ENCODE measurements around the gene RBM26.

Gene RBM26

DNA sequence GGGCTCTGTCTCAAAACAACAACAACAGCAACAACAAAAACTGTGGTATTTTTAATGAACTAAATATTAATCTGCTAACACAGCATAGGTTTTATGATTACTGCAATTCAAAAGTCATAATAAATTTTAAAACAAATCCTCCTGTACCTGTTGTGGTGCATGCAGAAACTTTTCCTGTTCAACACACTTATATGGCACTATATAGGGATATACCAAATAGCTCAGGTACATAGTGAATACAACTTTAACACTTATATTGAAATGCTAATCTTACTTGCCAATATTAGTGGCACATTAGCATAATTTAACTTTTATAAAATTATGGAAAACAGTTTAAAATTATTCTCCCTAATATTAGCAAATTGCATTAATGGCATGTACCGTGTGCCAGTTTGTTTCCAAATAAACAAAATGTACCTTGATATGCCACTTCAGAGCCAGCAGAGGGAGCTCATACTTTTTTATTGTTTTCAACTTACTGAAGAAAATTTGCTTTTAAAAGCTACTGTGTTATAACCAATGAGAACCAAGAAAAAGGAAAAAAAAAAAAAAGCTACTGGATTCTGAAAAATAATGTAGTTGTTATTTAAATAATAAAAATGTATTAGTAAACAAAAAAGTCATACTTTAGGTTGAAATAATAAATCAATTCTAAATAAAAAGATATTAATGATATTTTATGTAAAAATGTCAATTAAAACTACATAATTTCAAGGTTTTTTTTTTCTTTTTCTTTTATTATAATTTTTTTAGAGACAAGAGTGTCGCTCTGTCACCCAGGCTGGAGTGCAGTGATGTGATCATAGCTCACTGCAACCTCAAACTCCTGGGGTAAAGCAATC lies 18.0 kb upstream of the RBM26 start:
- peak; percentile 45 for DNase-seq

- DNase-seq = no peak
These were observed 17.3 kb upstream of the RBM26 start for GRCh38 chr13:79423340-79423739.

DNA sequence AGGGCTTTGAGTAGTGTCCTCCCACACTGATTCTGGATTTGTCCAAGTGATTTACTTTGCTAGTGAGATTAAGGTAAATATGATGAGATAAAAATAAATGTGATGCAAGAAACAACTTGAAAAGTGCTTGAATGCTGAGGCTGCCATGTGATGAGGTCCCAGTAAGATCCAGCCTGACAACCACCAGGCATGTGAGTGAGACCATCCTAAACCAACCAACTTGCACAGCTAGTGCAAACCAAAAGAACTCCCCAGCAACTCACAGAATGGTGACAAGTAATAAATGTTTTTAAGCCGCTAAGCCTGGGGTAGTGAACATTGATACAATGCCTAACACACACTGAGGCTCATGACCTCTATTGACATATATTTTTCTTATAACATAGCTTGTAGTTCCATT lies 13.3 kb upstream of the RBM26 start:
- no peak for DNase-seq

GRCh38 chr13:79417741-79418140 lies 11.7 kb upstream of the RBM26 start:
- DNase-seq = no peak

- no peak for DNase-seq
These were observed 7.5 kb upstream of the RBM26 start for GRCh38 chr13:79413521-79413920.

GRCh38 chr13:79409828-79410227 lies 3.8 kb upstream of the RBM26 start:
- no peak for DNase-seq

DNA sequence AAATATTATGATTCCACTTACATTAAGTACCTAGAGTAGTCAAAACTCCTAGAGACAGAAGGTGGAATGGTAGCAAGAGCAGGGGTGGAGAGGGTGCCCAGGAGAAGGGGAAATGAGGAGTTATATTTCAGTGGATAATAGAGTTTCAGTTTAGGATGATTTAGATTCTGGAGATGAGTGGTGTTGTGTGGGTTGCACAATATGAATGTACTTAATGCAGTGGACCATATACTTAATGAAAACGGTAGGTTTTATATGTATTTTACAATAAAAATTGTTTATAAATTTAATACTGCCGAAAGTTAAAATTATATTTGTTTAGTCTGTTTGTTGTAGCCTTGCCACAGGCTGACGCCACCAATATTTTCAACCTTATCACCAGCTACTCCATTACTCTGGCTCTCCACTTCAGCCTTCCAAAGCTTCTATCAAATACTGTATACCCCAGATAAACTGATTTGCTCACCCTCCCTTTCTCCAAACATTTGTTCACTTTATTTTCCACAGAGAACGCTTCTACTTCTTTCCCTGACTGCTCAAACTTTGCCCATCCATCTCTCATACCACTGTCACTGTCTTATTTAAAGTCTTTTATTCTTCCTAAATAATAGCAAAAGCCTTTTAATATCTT lies 1.4 kb upstream of the RBM26 start:
- DNase-seq = no peak

DNA sequence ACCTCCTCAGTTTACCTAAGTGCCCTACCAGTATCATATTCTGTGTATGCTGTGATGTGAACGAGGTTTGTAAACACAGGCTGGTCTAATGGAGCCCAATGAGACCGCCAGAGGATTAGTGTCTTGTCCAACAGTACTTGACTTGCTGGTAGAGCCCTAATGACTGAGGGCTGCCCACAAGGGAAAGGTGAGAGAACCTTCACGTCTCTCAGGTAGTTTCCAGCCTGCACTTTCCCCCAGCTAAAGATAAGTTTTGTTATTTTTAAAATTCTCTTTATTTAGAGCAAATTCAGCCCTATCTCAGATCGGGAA lies 498 bp upstream of the RBM26 start:
- peak; percentile 79 for DNase-seq

DNA sequence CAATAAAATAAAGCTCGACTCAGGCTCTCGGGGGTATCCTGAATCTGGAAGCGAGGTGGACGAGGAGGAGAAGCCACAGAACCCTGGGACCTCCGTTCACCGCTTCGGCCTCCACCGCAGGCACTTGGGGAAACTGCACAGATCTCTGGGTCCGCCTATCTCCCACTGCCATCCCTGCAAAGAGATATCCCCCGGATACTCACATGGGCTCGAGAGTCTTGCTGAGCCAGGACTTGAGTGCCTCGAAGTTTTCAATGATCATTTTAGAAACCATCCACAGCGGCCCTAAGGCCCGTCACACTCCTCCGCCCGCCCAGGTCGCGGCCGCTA lies 589 bp downstream of the RBM26 start:
- DNase-seq = no peak

GRCh38 chr13:79404985-79405384 lies 1.1 kb downstream of the RBM26 start:
- peak; percentile 57 for DNase-seq

- DNase-seq = peak; percentile 7
These were observed 1.7 kb downstream of the RBM26 start for GRCh38 chr13:79404361-79404760.

- no peak for DNase-seq
These were observed 2.9 kb downstream of the RBM26 start for GRCh38 chr13:79403113-79403512.

DNA sequence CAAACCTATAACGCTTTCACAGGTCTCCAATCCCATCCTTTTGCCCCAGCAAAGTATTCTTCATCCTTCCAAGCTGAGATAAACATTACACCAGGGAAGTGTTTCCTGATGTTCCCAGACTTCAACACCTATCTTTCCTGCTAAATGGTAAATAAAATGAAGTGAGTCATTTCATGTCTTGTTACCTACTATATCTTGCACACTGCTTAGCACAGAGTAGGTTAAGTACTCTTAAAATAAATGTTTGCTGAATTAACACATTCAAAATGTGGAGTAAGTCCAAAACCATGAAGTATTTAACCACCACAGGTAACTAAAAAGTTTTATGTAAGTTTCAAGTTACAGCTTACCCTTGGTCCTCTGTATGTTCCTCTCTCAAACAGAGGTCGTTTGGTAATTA lies 3.4 kb downstream of the RBM26 start:
- no peak for DNase-seq

GRCh38 chr13:79402074-79402635 lies 3.9 kb downstream of the RBM26 start:
- DNase-seq = no peak

DNA sequence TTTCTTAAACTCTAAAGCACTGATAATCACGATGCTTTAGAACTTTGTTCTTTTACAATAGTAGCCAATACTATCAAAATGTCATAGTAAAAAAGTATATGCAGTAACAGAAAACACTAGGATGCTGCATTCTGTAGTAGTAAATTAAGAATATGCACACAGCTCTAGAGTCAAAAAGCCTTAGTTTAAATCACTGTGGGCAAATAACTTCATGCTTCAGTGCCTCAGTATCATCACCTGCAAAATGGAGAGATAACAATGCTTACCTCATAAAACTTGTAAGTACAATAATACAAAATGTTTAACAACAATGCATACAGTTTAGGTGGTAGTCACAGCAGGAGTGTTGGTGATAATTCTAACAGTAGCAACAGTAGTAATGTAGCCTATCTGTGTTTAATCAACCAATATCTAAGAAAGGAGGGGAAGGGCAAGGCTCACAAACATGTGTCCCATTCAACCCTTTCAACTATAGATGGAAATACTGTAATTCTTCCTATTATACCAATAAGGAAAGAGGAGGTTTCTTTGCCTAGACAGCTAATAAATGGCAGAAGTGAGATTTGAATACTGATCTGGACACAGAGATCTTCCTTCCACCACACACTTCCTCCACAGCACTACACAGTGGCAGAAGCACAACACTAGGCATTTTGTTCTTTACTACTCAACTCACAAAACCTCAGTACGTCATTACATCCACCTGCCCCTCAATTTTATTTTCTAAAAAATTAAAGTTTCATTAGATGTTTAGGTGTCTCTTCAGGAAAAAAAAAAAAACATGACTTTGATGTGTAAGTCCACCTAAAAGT lies 4.6 kb downstream of the RBM26 start:
- DNase-seq = peak; percentile 29

DNA sequence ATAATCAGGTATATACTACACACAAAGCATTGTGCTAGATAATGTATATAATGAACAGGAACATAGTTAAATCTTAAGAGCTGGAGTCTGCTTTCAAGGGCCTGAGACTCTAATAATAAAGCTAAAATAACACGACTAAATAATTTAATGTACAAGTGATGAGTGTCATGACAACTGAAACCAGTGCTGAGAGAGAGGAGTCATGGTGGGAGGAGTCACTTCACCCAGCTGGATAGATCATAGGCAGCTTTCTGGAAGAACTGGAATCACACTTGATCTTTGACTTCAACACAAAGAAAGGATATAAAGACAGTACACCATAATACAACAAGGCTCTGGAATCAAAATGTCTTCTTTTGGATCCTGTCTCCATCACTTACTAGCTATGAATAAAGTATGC lies 7.1 kb downstream of the RBM26 start:
- DNase-seq = no peak

DNA sequence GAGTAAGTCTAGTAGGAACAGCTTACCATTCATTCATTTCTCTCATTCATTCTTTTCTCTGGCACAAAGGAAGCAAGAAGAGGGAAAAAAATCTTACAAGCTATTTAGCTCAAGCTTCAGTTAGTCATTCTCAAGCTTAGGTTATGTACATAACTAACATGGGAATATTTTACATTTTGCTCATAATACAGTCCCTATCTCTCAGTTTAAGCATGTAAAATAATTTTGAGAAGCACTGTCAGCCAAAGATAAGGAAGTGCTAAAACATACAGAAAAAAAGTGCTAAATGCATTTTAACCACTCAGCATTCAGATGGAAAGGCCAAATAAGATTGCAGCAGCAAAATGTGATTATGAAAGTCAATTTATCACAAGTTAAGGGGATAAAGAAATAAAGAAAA lies 7.9 kb downstream of the RBM26 start:
- DNase-seq = no peak

DNA sequence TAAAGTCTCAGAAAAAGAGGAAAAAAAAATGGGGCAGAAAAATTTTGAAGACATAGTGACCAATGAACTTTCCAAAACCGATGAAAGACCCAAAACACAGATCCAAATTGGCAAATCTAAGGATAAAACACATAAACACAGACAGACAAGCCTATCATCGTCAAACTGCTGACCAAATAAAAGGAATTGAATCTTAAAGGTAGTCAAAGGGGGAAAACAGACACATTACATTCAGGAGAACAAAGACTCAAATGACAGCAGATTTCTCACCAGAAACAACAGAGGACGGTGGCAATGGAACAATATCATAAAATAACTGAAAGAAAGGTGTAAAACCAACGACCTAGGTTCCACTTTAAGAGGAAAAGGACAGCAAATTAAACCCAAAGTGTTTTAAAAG lies 10.2 kb downstream of the RBM26 start:
- DNase-seq = no peak

- DNase-seq = peak; percentile 97
These were observed 12.3 kb downstream of the RBM26 start for GRCh38 chr13:79393564-79394249.

GRCh38 chr13:79392882-79393563 lies 13.0 kb downstream of the RBM26 start:
- peak; percentile 31 for DNase-seq

GRCh38 chr13:79389026-79389425 lies 17.0 kb downstream of the RBM26 start:
- DNase-seq = no peak

- DNase-seq = no peak
These were observed 18.2 kb downstream of the RBM26 start for GRCh38 chr13:79387853-79388252.
